Neuronal stem cell (in vitro differentiated cells): ENCODE results near the gene MRGPRG.
"Not testable (repeated sequence)": the region's sequence is repeated elsewhere in the genome, so short reads cannot be mapped to it uniquely, and the experiment has no call there.

Source experiments
- DNase-seq: peaks from one replicate; pipeline ENCODE4 v3.0.0-alpha.2; 2013; ENCODE audit warnings: low spot score
- H2AFZ ChIP-seq: one replicate; pipeline ENCODE4 v1.6.1; 2013; ENCODE audit warnings: mild to moderate bottlenecking, low read length, inconsistent platforms
- H2AK5ac ChIP-seq: 2 replicates; pipeline ENCODE4 v1.6.1; 2013; ENCODE audit warnings: low read depth, mild to moderate bottlenecking, inconsistent platforms, low read length, moderate library complexity, mixed read lengths
- H2BK120ac ChIP-seq: 2 replicates; pipeline ENCODE4 v1.6.1; 2013; ENCODE audit warnings: low read depth, mild to moderate bottlenecking, inconsistent platforms, low read length, moderate library complexity, mixed read lengths
- H2BK12ac ChIP-seq: one replicate; pipeline ENCODE4 v1.6.1; 2013; ENCODE audit warnings: low read length, inconsistent platforms
- H2BK15ac ChIP-seq: 2 replicates; pipeline ENCODE4 v1.6.1; 2013; ENCODE audit warnings: mild to moderate bottlenecking, low read length, inconsistent platforms, mixed read lengths
- H2BK5ac ChIP-seq: one replicate; pipeline ENCODE4 v1.6.1; 2013; ENCODE audit warnings: inconsistent platforms, mild to moderate bottlenecking, low read length, moderate library complexity
- H3K14ac ChIP-seq: one replicate; pipeline ENCODE4 v1.6.1; 2013; ENCODE audit warnings: low read length, inconsistent platforms
- H3K18ac ChIP-seq: 2 replicates; pipeline ENCODE4 v1.6.1; 2013; ENCODE audit warnings: low read length, inconsistent platforms
- H3K23ac ChIP-seq: 2 replicates; pipeline ENCODE4 v1.6.1; 2013; ENCODE audit warnings: low read depth, mild to moderate bottlenecking, mixed read lengths, low read length, inconsistent platforms; ENCODE audit not compliant: poor library complexity
- H3K27ac ChIP-seq: replicated peaks from 3 replicates; pipeline ENCODE4 v1.5.1; 2013; ENCODE audit warnings: low read length, inconsistent platforms
- H3K27me3 ChIP-seq, 3 experiments: 2 replicates each; pipeline ENCODE4 v1.6.1; 2013; ENCODE audit warnings: low read length in 3 of 3, mild to moderate bottlenecking in 2 of 3, inconsistent platforms in 1 of 3, low read depth in 1 of 3, mixed read lengths in 1 of 3, moderate library complexity in 1 of 3; ENCODE audit not compliant: control insufficient read depth in 3 of 3, insufficient read depth in 3 of 3
- H3K36me3 ChIP-seq, 2 donors: replicated peaks in 1 of 2; 2 replicates each; pipeline ENCODE4 v1.6.1; 2013; ENCODE audit warnings: low read length in 2 of 2; ENCODE audit not compliant: control insufficient read depth in 2 of 2, insufficient read depth in 2 of 2
- H3K4ac ChIP-seq: 2 replicates; pipeline ENCODE4 v1.6.1; 2013; ENCODE audit warnings: inconsistent platforms, mild to moderate bottlenecking, low read length, moderate library complexity
- H3K4me1 ChIP-seq, 2 donors: 1 replicate in 1 of 2; 2 replicates in 1 of 2; pipeline ENCODE4 v1.6.1; 2013; ENCODE audit warnings: low read length in 2 of 2, low read depth in 1 of 2; ENCODE audit not compliant: control insufficient read depth in 2 of 2, insufficient read depth in 1 of 2
- H3K4me2 ChIP-seq: one replicate; pipeline ENCODE4 v1.6.1; 2013; ENCODE audit warnings: mild to moderate bottlenecking, low read length, inconsistent platforms; ENCODE audit not compliant: insufficient read depth, poor library complexity, severe bottlenecking
- H3K4me3 ChIP-seq, 2 donors: 2 replicates each; pipeline ENCODE4 v1.5.1; 2013; ENCODE audit warnings: low read length in 2 of 2, mild to moderate bottlenecking in 2 of 2, inconsistent platforms in 1 of 2, moderate library complexity in 1 of 2
- H3K79me1 ChIP-seq: one replicate; pipeline ENCODE4 v1.6.1; 2013; ENCODE audit warnings: low read depth, mild to moderate bottlenecking, inconsistent platforms, low read length, moderate library complexity
- H3K9ac ChIP-seq: one replicate; pipeline ENCODE4 v1.6.1; 2013; ENCODE audit warnings: mild to moderate bottlenecking, low read depth, low read length, inconsistent platforms; ENCODE audit not compliant: poor library complexity
- H3K9me3 ChIP-seq, 2 donors: replicated peaks in 1 of 2; 2 replicates each; pipeline versions ENCODE3 to v1.6.1; 2013; ENCODE audit warnings: low read length in 2 of 2, mild to moderate bottlenecking in 2 of 2, inconsistent platforms in 1 of 2, low read depth in 1 of 2, mixed read lengths in 1 of 2, moderate library complexity in 1 of 2; ENCODE audit not compliant: control insufficient read depth in 2 of 2, insufficient read depth in 1 of 2
- H4K8ac ChIP-seq: one replicate; pipeline ENCODE4 v1.6.1; 2013; ENCODE audit warnings: low read depth, mild to moderate bottlenecking, inconsistent platforms, low read length, moderate library complexity
- H4K91ac ChIP-seq: one replicate; pipeline ENCODE4 v1.6.1; 2013; ENCODE audit warnings: low read length, low read depth, mild to moderate bottlenecking, inconsistent platforms; ENCODE audit not compliant: poor library complexity
- WGBS, 2 donors: extraction: QIAGEN DNeasy Blood & Tissue Kit; methylation state at CpG; one replicate each; pipeline ENCODE4 v1.1.7; 2013; ENCODE audit warnings: missing lambda C conversion rate in 2 of 2, mixed read lengths in 1 of 2; ENCODE audit not compliant: insufficient read length in 2 of 2, insufficient replicate concordance in 1 of 2; ENCODE audit errors: extremely low coverage in 2 of 2; 5-methylcytosine and 5-hydroxymethylcytosine counted together

The MRGPRG gene

GRCh38 chr11:3255241-3255640 is 36.6 kb upstream of the MRGPRG start:
- H2BK12ac ChIP-seq, H4K91ac ChIP-seq, H3K14ac ChIP-seq, H2BK5ac ChIP-seq, H4K8ac ChIP-seq, H3K4me2 ChIP-seq, DNase-seq, H2BK120ac ChIP-seq, H2BK15ac ChIP-seq, H3K9ac ChIP-seq, H3K4me1 ChIP-seq, H3K18ac ChIP-seq, H3K4ac ChIP-seq, H3K27ac ChIP-seq, H3K27me3 ChIP-seq, H3K79me1 ChIP-seq, H3K36me3 ChIP-seq, H2AK5ac ChIP-seq, H2AFZ ChIP-seq, H3K9me3 ChIP-seq, H3K23ac ChIP-seq, H3K4me3 ChIP-seq: not testable (repeated sequence)
- no CpG with 5 or more reads among the region's 12 CpGs for WGBS, 2 donors

- not testable (repeated sequence) for H4K8ac ChIP-seq, H3K9me3 ChIP-seq, H3K79me1 ChIP-seq, H3K14ac ChIP-seq, H3K18ac ChIP-seq, H2BK15ac ChIP-seq, DNase-seq, H3K36me3 ChIP-seq, H3K27ac ChIP-seq, H3K4me2 ChIP-seq, H3K9ac ChIP-seq, H3K4me3 ChIP-seq, H2BK5ac ChIP-seq, H3K27me3 ChIP-seq, H3K4me1 ChIP-seq, H2AK5ac ChIP-seq, H4K91ac ChIP-seq, H3K4ac ChIP-seq, H2BK120ac ChIP-seq, H3K23ac ChIP-seq, H2BK12ac ChIP-seq, H2AFZ ChIP-seq
- no CpG with 5 or more reads among the region's 14 CpGs for WGBS, 2 donors
Measured at GRCh38 chr11:3254773-3255172, 36.2 kb upstream of the MRGPRG start.

GRCh38 chr11:3245071-3245470 is 26.5 kb upstream of the MRGPRG start:
- no peaks in the 10 kb centered on the region for H3K4me1 ChIP-seq
- no peaks in the 10 kb centered on the region for H3K36me3 ChIP-seq
- no peaks in the 10 kb centered on the region for H3K79me1 ChIP-seq
- no peak overlapping the region for H3K27ac ChIP-seq
- peaks cover 0 to 4% of the 10 kb centered on the region in 2 donors for H3K9me3 ChIP-seq
- no peaks in the 10 kb centered on the region for H3K27me3 ChIP-seq
- H2BK120ac ChIP-seq = no peak overlapping the region
- H2BK5ac ChIP-seq = no peak overlapping the region
- no peak overlapping the region for H4K8ac ChIP-seq
- H2BK15ac ChIP-seq = no peak overlapping the region
- no peak overlapping the region for H3K23ac ChIP-seq
- no peak overlapping the region for H3K4me3 ChIP-seq
- no peak overlapping the region for H4K91ac ChIP-seq
- no peak overlapping the region for H2AK5ac ChIP-seq
- no peak overlapping the region for H3K14ac ChIP-seq
- H2BK12ac ChIP-seq = no peak overlapping the region
- no peak for DNase-seq
- no peak overlapping the region for H3K18ac ChIP-seq
- no peak overlapping the region for H2AFZ ChIP-seq
- no peak overlapping the region for H3K4ac ChIP-seq
- no peak overlapping the region for H3K9ac ChIP-seq
- H3K4me2 ChIP-seq = no peak overlapping the region

GRCh38 chr11:3243880-3244279 is 25.3 kb upstream of the MRGPRG start:
- Histone ChIP-seq H2BK120ac (no peak overlapping the region), H4K91ac (no peak overlapping the region), H2BK12ac (no peak overlapping the region), H2AK5ac (no peak overlapping the region), H3K4ac (no peak overlapping the region), H3K79me1 (no peaks in the 10 kb centered on the region), H2BK15ac (no peak overlapping the region), H3K23ac (no peak overlapping the region), H3K27ac (no peak overlapping the region), H3K4me2 (no peak overlapping the region), H3K4me3 (no peak overlapping the region), H3K18ac (no peak overlapping the region), H3K27me3 (no peaks in the 10 kb centered on the region), H3K36me3 (no peaks in the 10 kb centered on the region), H3K9ac (no peak overlapping the region), H3K14ac (no peak overlapping the region), H2BK5ac (no peak overlapping the region), H3K4me1 (no peaks in the 10 kb centered on the region), H2AFZ (no peak overlapping the region), H3K9me3 (peaks cover 0 to 4% of the 10 kb centered on the region in 2 donors), H4K8ac (no peak overlapping the region)
- no CpG with 5 or more reads among the region's 1 CpG for WGBS, 2 donors
- no peak for DNase-seq
